COR-L47 (cell line): ENCODE results near the gene IFNL1.
"Not testable (repeated sequence)": the region's sequence is repeated elsewhere in the genome, so short reads cannot be mapped to it uniquely, and the experiment has no call there.

ENCODE experiments used
- DNase-seq: peaks from one replicate; lab custom pipeline; 2025; lab: John Stamatoyannopoulos, UW

Gene IFNL1

GRCh38 chr19:39296055-39296645, at the start of gene IFNL1:
Gene IFNL1, plus strand, starts transcription at chr19:39296407. Its CDS starts 15 bp downstream, at chr19:39296422.
- no peak for DNase-seq

GRCh38 chr19:39246951-39247669, 49.1 kb upstream of the IFNL1 start:
- no peak for DNase-seq

GRCh38 chr19:39247701-39248664, 48.2 kb upstream of the IFNL1 start:
- DNase-seq: no peak

GRCh38 chr19:39248806-39249205, 47.4 kb upstream of the IFNL1 start, which contains the start of gene IFNL4:
Gene IFNL4, minus strand, starts transcription at chr19:39248856.
- DNase-seq: no peak

- DNase-seq: no peak
Observed at GRCh38 chr19:39251081-39251480, 45.1 kb upstream of the IFNL1 start.

- DNase-seq: no peak
Observed at GRCh38 chr19:39251846-39252245, 44.4 kb upstream of the IFNL1 start.

GRCh38 chr19:39252458-39252857, 43.7 kb upstream of the IFNL1 start:
- DNase-seq: no peak

- no peak for DNase-seq
Observed at GRCh38 chr19:39253374-39254149, 42.6 kb upstream of the IFNL1 start.

GRCh38 chr19:39254531-39255345, 41.5 kb upstream of the IFNL1 start:
- no peak for DNase-seq

GRCh38 chr19:39257227-39257626, 39.0 kb upstream of the IFNL1 start:
- no peak for DNase-seq

- DNase-seq: no peak
Observed at GRCh38 chr19:39261704-39262103, 34.5 kb upstream of the IFNL1 start.

GRCh38 chr19:39262496-39262895, 33.7 kb upstream of the IFNL1 start:
- DNase-seq: no peak

GRCh38 chr19:39263912-39264305, 32.3 kb upstream of the IFNL1 start:
- no peak for DNase-seq

- no peak for DNase-seq
Observed at GRCh38 chr19:39264306-39265290, 31.6 kb upstream of the IFNL1 start.

- DNase-seq: no peak
Observed at GRCh38 chr19:39265321-39265916, 30.8 kb upstream of the IFNL1 start.

- DNase-seq: not testable (repeated sequence)
Observed at GRCh38 chr19:39268085-39268484, 28.1 kb upstream of the IFNL1 start, which contains the start of gene IFNL2. Gene IFNL2, plus strand, starts transcription at chr19:39268396. Its CDS starts 173 bp downstream, at chr19:39268569.

GRCh38 chr19:39268531-39269223, 27.5 kb upstream of the IFNL1 start:
- not testable (repeated sequence) for DNase-seq

GRCh38 chr19:39269369-39269768, 26.8 kb upstream of the IFNL1 start:
- DNase-seq: not testable (repeated sequence)
